GM10266 (cell line): ENCODE data around the gene JARID2.

ENCODE experiments used
- DNase-seq: peaks from one replicate; pipeline ENCODE4 v3.0.0; 2012; ENCODE audit errors: extremely low spot score
- CTCF ChIP-seq: IDR thresholded peaks from 2 replicates; pipeline ENCODE4 v1.5.1; 2012; ENCODE audit warnings: mild to moderate bottlenecking, low read depth; ENCODE audit not compliant: control insufficient read depth, insufficient read depth; ENCODE audit errors: missing control alignments

JARID2 gene

GRCh38 chr6:15475261-15475660, 229.4 kb downstream of the JARID2 start:
- TF ChIP-seq CTCF = no peak
- DNase-seq = no peak

GRCh38 chr6:15475872-15476271, 230.0 kb downstream of the JARID2 start:
- no peak for DNase-seq
- TF ChIP-seq CTCF = no peak

DNA sequence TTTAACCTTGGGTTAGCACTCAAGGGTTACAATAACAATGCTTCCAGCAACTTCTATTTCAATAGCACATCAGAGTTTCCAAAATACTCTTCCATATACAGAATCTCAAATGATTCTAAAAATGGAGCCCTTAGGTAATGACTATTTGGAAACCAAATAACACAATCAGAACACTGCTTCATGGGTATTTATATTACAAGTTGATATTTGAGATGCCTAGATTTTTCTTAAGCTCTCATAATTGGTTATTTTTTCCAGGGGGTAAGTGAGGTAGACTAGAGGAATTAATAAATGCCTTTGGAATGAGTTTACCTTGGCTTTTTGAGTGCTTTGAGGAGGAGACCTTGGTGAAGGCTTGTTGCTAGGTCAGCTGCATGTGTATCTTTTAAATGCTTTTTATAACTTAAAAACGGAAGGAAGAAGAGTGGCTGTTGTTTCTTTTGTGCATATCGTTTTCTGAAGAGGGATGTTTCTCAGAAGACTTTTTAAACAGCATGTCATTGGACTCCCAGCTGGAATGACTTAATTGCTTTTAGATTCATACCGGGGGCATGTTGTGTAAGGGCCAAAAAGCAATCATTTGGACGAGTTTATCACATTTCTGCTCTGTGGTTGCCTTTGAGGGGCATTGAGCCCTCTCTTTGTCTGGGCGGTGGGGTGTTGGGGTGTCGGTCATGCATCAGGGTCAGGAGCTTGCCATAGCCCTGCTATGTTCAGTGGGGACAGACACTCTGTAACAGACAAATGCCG, 230.9 kb downstream of the JARID2 start:
- no peak for DNase-seq
- no peak for TF ChIP-seq CTCF

GRCh38 chr6:15477746-15478145, 231.9 kb downstream of the JARID2 start:
- no peak for DNase-seq
- no peak for TF ChIP-seq CTCF

DNA sequence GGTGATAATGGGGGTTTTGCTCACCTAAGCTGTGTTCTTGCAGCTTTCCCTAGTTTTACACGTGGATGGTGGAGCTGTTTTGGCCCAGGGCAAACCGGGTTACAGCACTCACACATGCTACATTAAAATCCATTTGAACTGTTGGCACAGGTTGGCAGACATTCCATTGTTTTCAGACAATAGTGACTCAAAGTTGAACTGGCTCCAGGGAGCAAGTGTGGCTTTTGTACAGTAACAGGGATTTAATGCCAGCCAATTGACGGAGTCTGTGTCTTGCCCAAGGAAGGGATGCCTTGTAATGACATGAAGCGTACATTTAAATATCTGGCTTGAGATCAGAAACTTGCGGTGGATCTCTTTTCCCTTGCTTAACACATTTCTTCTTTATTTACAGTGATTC, 233.9 kb downstream of the JARID2 start:
- TF ChIP-seq CTCF = no peak
- no peak for DNase-seq

DNA sequence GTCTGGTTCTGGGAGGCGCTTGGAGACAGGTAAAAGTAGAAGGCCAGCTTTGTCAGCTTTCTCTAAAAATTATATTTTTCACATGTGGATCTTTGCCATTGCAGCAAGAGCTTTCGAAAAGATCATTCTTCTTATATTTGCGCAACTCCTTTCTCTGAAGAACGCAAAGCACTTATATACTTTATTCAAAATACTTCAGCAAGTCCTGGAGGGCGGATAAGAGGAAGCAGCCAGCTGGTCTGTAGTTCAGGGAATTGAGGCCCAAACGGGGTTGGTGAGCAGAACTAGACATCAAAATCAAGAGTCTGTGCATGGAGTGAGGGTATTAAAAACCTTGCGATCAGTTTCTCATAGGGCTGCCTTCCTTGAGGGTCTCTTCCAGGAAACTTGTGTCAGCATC, 234.7 kb downstream of the JARID2 start:
- no peak for DNase-seq
- TF ChIP-seq CTCF = no peak

DNA sequence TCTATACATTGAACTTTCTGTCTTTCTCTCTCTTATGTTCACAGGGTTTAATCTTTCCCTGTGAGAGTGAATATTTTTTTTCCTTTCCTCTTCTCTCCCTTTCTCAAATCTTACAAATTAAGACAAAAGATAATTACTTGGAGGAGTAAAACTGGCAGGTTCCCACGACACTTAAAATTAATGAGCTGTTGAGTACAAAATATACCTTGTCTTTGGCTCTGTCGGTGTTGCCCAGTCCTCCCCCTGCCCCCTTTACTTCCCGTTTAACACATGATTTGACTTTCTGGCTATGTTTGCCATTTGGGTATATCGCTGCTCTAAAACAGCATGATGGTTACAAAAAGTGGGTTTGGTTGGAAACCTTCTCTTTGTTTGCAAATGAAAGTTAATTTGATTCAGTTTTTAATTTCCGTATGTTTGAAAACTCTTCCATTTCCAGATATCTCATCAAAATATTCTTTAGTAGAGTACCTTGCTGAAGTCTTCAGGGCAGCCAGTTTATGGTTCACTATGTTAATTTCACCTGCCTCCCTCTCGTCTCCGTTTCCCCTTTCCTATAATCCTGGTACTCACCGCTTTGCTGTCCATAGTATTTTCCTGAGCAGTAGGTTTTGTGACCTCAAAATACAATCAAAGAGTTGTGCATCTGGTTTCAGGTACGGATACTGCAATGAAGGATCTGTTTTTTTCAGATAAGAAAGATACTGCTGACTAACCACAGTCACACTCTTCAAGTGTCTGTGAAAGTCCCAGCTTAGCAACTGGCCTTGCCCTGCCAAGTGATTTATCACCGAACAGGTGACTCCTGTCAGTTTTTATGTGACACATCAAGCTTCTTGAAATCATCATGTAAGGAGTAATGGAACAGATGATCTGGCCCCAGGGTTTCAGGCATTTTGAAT, 235.8 kb downstream of the JARID2 start:
- peak; percentile 53 for DNase-seq
- TF ChIP-seq CTCF = no peak
